HCT116 (cell line): ENCODE data around the gene SHROOM3. TPM values are rescaled to one million over a fixed set of nuclear protein-coding genes. Genes with fewer than 3 reads are reported as not detected.

Source experiments
- ATAC-seq: fragments of 200-7000 bp; cut with Tn5 transposase; 2 replicates; pipeline ENCODE4 v1.9.1; 2020; ENCODE audit warnings: mild to moderate bottlenecking, moderate library complexity
- BruUV-seq: library from RNA; stranded (reverse); fragments of 400-500 nt; replicated peaks from 2 replicates; lab custom pipeline; 2021; lab: Mats Ljungman, UMichigan
- CTCF ChIA-PET: fragments of 300-600 bp; sonication (Branson Sonifier 250); formaldehyde crosslinking; loops from one replicate; lab custom pipeline; 2021; ENCODE audit warnings: antibody characterized with exemption; lab: Charles Lee
- POLR2A ChIA-PET: fragments of 300-600, 350-600 bp; sonication (Branson Sonifier 250); formaldehyde crosslinking; loops from one replicate; lab custom pipeline; 2021; ENCODE audit warnings: antibody characterized with exemption; lab: Charles Lee
- RAD21 ChIA-PET, 2 experiments: fragments of 300-600 bp; sonication (Branson Sonifier 250); formaldehyde crosslinking; loops; one replicate each; lab custom pipeline; 2023; ENCODE audit warnings: low total read pairs in 2 of 2; ENCODE audit not compliant: uncharacterized antibody in 2 of 2, unreplicated experiment in 2 of 2, low non-redundant PET in 1 of 2; lab: Charles Lee
- DNase-seq: peaks from one replicate; pipeline ENCODE4 v3.0.0-alpha.2; 2010; ENCODE audit warnings: low read depth, low spot score
- H2AFZ ChIP-seq: fragments of 200-600 bp; shearing (Covaris generic), sonication (generic); 2 replicates; pipeline ENCODE4 v1.6.1; 2017; ENCODE audit warnings: low read depth, mixed run types, mixed read lengths, antibody characterized with exemption, low read length; ENCODE audit not compliant: poor library complexity, severe bottlenecking
- H3K27ac ChIP-seq: 2 replicates; pipeline ENCODE4 v1.5.1; 2012; ENCODE audit warnings: low read depth, low read length
- H3K27me3 ChIP-seq: fragments of 200-600 bp; sonication (generic); 2 replicates; pipeline ENCODE4 v1.6.1; 2016; ENCODE audit warnings: mixed run types, low read length, mixed read lengths; ENCODE audit not compliant: insufficient read depth
- H3K36me3 ChIP-seq, 2 experiments: fragments of 200-500 bp in 1 of 2; fragments of 200-600 bp in 1 of 2; sonication (Bioruptor generic) in 1 of 2; sonication (generic) in 1 of 2; 2 replicates each; pipeline versions ENCODE4 v1.5.1 to v1.6.1; 2014 to 2016; ENCODE audit warnings: low read length in 2 of 2, inconsistent platforms in 1 of 2, mixed read lengths in 1 of 2, mixed run types in 1 of 2; ENCODE audit not compliant: insufficient read depth in 2 of 2, control insufficient read depth in 1 of 2
- H3K4me1 ChIP-seq, 2 experiments: fragments of 200-600 bp in 1 of 2; sonication (generic) in 1 of 2; 2 replicates each; pipeline versions ENCODE4 v1.5.1 to v1.6.1; 2012 to 2017; ENCODE audit warnings: low read length in 2 of 2, inconsistent platforms in 1 of 2, mild to moderate bottlenecking in 1 of 2, mixed read lengths in 1 of 2, mixed run types in 1 of 2, moderate library complexity in 1 of 2; ENCODE audit not compliant: insufficient read depth in 2 of 2, control insufficient read depth in 1 of 2
- H3K4me2 ChIP-seq: fragments of 200-600 bp; sonication (generic); 2 replicates; pipeline ENCODE4 v1.6.1; 2017; ENCODE audit warnings: mixed run types, low read length, mixed read lengths
- H3K4me3 ChIP-seq, 2 experiments: fragments of 200-600 bp in 1 of 2; sonication (generic) in 1 of 2; replicated peaks in 1 of 2; 2 replicates each; pipeline ENCODE4 v1.5.1; 2011 to 2016; ENCODE audit warnings: low read length in 2 of 2, control low read depth in 1 of 2, low read depth in 1 of 2, mild to moderate bottlenecking in 1 of 2, mixed read lengths in 1 of 2, mixed run types in 1 of 2
- H3K79me2 ChIP-seq: fragments of 200-600 bp; sonication (generic); 2 replicates; pipeline ENCODE4 v1.6.1; 2017; ENCODE audit warnings: mild to moderate bottlenecking, mixed run types, low read length, moderate library complexity, mixed read lengths; ENCODE audit not compliant: insufficient read depth
- H3K9ac ChIP-seq: fragments of 200-600 bp; sonication (generic); 2 replicates; pipeline ENCODE4 v1.6.1; 2016; ENCODE audit warnings: low read length, mixed read lengths
- H3K9me2 ChIP-seq: fragments of 200-600 bp; sonication (generic), shearing (Covaris generic); 2 replicates; pipeline ENCODE4 v1.6.1; 2017; ENCODE audit warnings: mixed run types, mild to moderate bottlenecking, moderate library complexity; ENCODE audit not compliant: insufficient read depth
- H3K9me3 ChIP-seq, 2 experiments: fragments of 200-500 bp in 1 of 2; fragments of 200-600 bp in 1 of 2; sonication (Bioruptor generic) in 1 of 2; sonication (generic) in 1 of 2; 2 replicates each; pipeline ENCODE4 v1.6.1; 2014 to 2017; ENCODE audit warnings: low read length in 2 of 2, mixed read lengths in 2 of 2, inconsistent platforms in 1 of 2, low read depth in 1 of 2, mild to moderate bottlenecking in 1 of 2, mixed run types in 1 of 2, moderate library complexity in 1 of 2; ENCODE audit not compliant: control insufficient read depth in 1 of 2, insufficient read depth in 1 of 2
- H4K20me1 ChIP-seq: fragments of 200-600 bp; sonication (generic), shearing (Covaris generic); 2 replicates; pipeline ENCODE4 v1.6.1; 2017; ENCODE audit warnings: mixed run types, mild to moderate bottlenecking, moderate library complexity; ENCODE audit not compliant: insufficient read depth
- ATF3 ChIP-seq: IDR thresholded peaks from 2 replicates; pipeline ENCODE4 v1.6.1; 2012
- CBX3 ChIP-seq: IDR thresholded peaks from 2 replicates; pipeline ENCODE4 v1.6.1; 2012; ENCODE audit warnings: low read depth
- CEBPB ChIP-seq: IDR thresholded peaks from 2 replicates; pipeline ENCODE4 v1.6.1; 2012; ENCODE audit warnings: low read depth
- CTCF ChIP-seq, 3 experiments: fragments of 200-600 bp in 1 of 3; sonication (generic) in 1 of 3; IDR thresholded peaks in 2 of 3; conservative IDR thresholded peaks in 1 of 3; 2 replicates each; pipeline ENCODE4 v1.5.1; 2012 to 2017; ENCODE audit warnings: low read depth in 2 of 3, low read length in 2 of 3, antibody characterized with exemption in 1 of 3, borderline replicate concordance in 1 of 3, control low read depth in 1 of 3, mild to moderate bottlenecking in 1 of 3, mixed read lengths in 1 of 3, mixed run types in 1 of 3, moderate library complexity in 1 of 3; ENCODE audit not compliant: insufficient read depth in 1 of 3
- EGR1 ChIP-seq: IDR thresholded peaks from 2 replicates; pipeline ENCODE4 v1.6.1; 2012; ENCODE audit warnings: low read depth
- ELF1 ChIP-seq: IDR thresholded peaks from 2 replicates; pipeline ENCODE4 v1.6.1; 2012; ENCODE audit warnings: low read depth, borderline replicate concordance
- EZH2 ChIP-seq: fragments of 200-600 bp; sonication (generic); IDR thresholded peaks from 2 replicates; pipeline ENCODE4 v1.6.1; 2017; ENCODE audit warnings: antibody characterized with exemption, mixed run types
- EZH2phosphoT487 ChIP-seq: fragments of 200-600 bp; IDR thresholded peaks from 2 replicates; pipeline ENCODE4 v1.6.1; 2018; ENCODE audit warnings: antibody characterized with exemption, borderline replicate concordance
- FOSL1 ChIP-seq: IDR thresholded peaks from 2 replicates; pipeline ENCODE4 v1.6.1; 2012; ENCODE audit warnings: low read depth
- MAX ChIP-seq: IDR thresholded peaks from 2 replicates; pipeline ENCODE4 v1.6.1; 2012
- POLR2A ChIP-seq: IDR thresholded peaks from 2 replicates; pipeline ENCODE4 v1.7.0; 2011; ENCODE audit warnings: borderline replicate concordance; ENCODE audit not compliant: insufficient read depth, insufficient read length; ENCODE audit errors: extremely low read depth
- POLR2AphosphoS5 ChIP-seq: IDR thresholded peaks from 2 replicates; pipeline ENCODE4 v1.6.1; 2011; ENCODE audit warnings: mild to moderate bottlenecking, low read depth, low read length, moderate library complexity
- SIN3A ChIP-seq: IDR thresholded peaks from 2 replicates; pipeline ENCODE4 v1.6.1; 2012; ENCODE audit warnings: low read depth
- SP1 ChIP-seq: IDR thresholded peaks from 2 replicates; pipeline ENCODE4 v1.6.1; 2012; ENCODE audit warnings: low read depth
- SRF ChIP-seq: IDR thresholded peaks from 2 replicates; pipeline ENCODE4 v1.6.1; 2012; ENCODE audit warnings: low read depth
- TCF7L2 ChIP-seq: IDR thresholded peaks from 2 replicates; pipeline ENCODE4 v1.7.0; 2011; ENCODE audit warnings: borderline replicate concordance, inconsistent platforms; ENCODE audit not compliant: insufficient read depth, insufficient read length; ENCODE audit errors: extremely low read depth
- YY1 ChIP-seq: IDR thresholded peaks from 2 replicates; pipeline ENCODE4 v1.6.1; 2011; ENCODE audit warnings: low read length, low read depth, moderate library complexity, mild to moderate bottlenecking; ENCODE audit not compliant: insufficient replicate concordance; ENCODE audit errors: extremely low read depth
- ZFX ChIP-seq: fragments of 450-650 bp; IDR thresholded peaks from 2 replicates; pipeline ENCODE4 v1.6.1; 2017
- ZNF274 ChIP-seq: fragments of 200-500 bp; sonication (Bioruptor generic); IDR thresholded peaks from 2 replicates; pipeline ENCODE4 v1.6.1; 2014; ENCODE audit warnings: mild to moderate bottlenecking, low read depth, low read length, inconsistent platforms
- intact Hi-C: fragments of 100-400 bp; cut with micrococcal nuclease; formaldehyde crosslinking; loops from 2 replicates; pipeline ENCODE4 v1.10.0; 2022
- total RNA-seq: library from RNA; stranded (reverse); gene quantifications from one replicate; pipeline ENCODE4 v1.2.1, GENCODE V29; 2021; ENCODE audit not compliant: unreplicated experiment
- TF ChIP-seq, protein P1 (sequence below): IDR thresholded peaks from 2 replicates; pipeline ENCODE4 v1.6.1; 2011; ENCODE audit warnings: mild to moderate bottlenecking, low read length, moderate library complexity; ENCODE audit not compliant: insufficient replicate concordance; ENCODE audit errors: extremely low read depth

Gene SHROOM3
- total RNA-seq, 1 experiment from 2014 or later: 22.5 TPM

GRCh38 chr4:76588274-76588673 is 153.2 kb downstream of the SHROOM3 start:
- intact Hi-C loops: loop anchor here (5.0 kb wide), 1 partner anchor 134 kb away; no protein-coding TSS in a partner anchor
- Histone ChIP-seq H3K9me2 (no peaks in the 10 kb centered on the region), H3K36me3 (no peaks in the 10 kb centered on the region), H3K9me3 (no peaks in the 10 kb centered on the region), H4K20me1 (no peaks in the 10 kb centered on the region), H3K4me2 (0 out of 2 replicates have a peak overlapping the region, but pooled peaks have one; percentile 4), H3K9ac (no peak overlapping the region), H3K79me2 (no peaks in the 10 kb centered on the region), H3K4me1 (peaks cover 17 to 50% of the 10 kb centered on the region in 2 experiments), H2AFZ (no peak overlapping the region), H3K4me3 (no peak overlapping the region), H3K27ac (no peak overlapping the region), H3K27me3 (no peaks in the 10 kb centered on the region)
- ChIA-PET CTCF (no interaction called here), POLR2A (no interaction called here), RAD21 (no interaction called here)
- TF ChIP-seq, protein P1, sequence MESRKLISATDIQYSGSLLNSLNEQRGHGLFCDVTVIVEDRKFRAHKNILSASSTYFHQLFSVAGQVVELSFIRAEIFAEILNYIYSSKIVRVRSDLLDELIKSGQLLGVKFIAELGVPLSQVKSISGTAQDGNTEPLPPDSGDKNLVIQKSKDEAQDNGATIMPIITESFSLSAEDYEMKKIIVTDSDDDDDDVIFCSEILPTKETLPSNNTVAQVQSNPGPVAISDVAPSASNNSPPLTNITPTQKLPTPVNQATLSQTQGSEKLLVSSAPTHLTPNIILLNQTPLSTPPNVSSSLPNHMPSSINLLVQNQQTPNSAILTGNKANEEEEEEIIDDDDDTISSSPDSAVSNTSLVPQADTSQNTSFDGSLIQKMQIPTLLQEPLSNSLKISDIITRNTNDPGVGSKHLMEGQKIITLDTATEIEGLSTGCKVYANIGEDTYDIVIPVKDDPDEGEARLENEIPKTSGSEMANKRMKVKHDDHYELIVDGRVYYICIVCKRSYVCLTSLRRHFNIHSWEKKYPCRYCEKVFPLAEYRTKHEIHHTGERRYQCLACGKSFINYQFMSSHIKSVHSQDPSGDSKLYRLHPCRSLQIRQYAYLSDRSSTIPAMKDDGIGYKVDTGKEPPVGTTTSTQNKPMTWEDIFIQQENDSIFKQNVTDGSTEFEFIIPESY: no peak
- no peak for TF ChIP-seq YY1
- TF ChIP-seq SIN3A: no peak
- TF ChIP-seq POLR2AphosphoS5: no peak
- no peak for TF ChIP-seq TCF7L2
- TF ChIP-seq EGR1: no peak
- no peak for TF ChIP-seq ATF3
- no peak for TF ChIP-seq FOSL1
- no peak for TF ChIP-seq EZH2
- no peak for TF ChIP-seq POLR2A
- no peak for TF ChIP-seq ZNF274
- no peak for TF ChIP-seq SP1
- no peak for TF ChIP-seq EZH2phosphoT487
- TF ChIP-seq CEBPB: no peak
- no peak for TF ChIP-seq SRF
- TF ChIP-seq CBX3: no peak
- no peak for TF ChIP-seq ELF1
- no peak for TF ChIP-seq MAX
- TF ChIP-seq CTCF (IDR thresholded peaks at IDR 0.05 in 2 of 3, conservative IDR thresholded peaks at IDR 0.05 in 1 of 3; ENCODE audit: borderline replicate concordance in 1 of 3, insufficient read depth in 1 of 3, low read depth in 2 of 3, low read length in 2 of 3): no peak
- TF ChIP-seq ZFX: no peak
- ATAC-seq: no peak
- BruUV-seq: no TSS peak
- no peak for DNase-seq
